Measurements from ENCODE around the gene ZBTB17.

ZBTB17 gene

GRCh38 chr1:15932612-15933011 lies 43.3 kb downstream of the ZBTB17 start:
- ATAC-seq (ENCODE audit: insufficient read depth, low read depth) (no peak), DNase-seq (no peak)
- no peaks in the 10 kb centered on the region for H3K27me3 ChIP-seq (ENCODE audit: insufficient read depth, low read length, poor library complexity)
- peaks cover 99% of the 10 kb centered on the region for H3K36me3 ChIP-seq (ENCODE audit: insufficient read depth, low read length)
- no peak overlapping the region for H3K4me2 ChIP-seq (ENCODE audit: insufficient read depth, low read length)
- peaks cover 3% of the 10 kb centered on the region for H3K79me2 ChIP-seq (ENCODE audit: insufficient read depth, low read length)
- no peak overlapping the region for H3K9ac ChIP-seq (ENCODE audit: low read depth, low read length)
- no peaks in the 10 kb centered on the region for H3K4me1 ChIP-seq (ENCODE audit: insufficient read depth, low read length)
- H2AFZ ChIP-seq (ENCODE audit: low read depth, low read length), result no peak overlapping the region
- peaks cover 53% of the 10 kb centered on the region for H4K20me1 ChIP-seq (ENCODE audit: insufficient read depth, low read length)
- no peaks in the 10 kb centered on the region for H3K9me3 ChIP-seq (ENCODE audit: insufficient read depth, low read length, severe bottlenecking)
- no peak overlapping the region for H3K27ac ChIP-seq (ENCODE audit: low read length)
- no peak for TF ChIP-seq EZH2 (IDR thresholded peaks at IDR 0.05; ENCODE audit: borderline replicate concordance, low read depth, low read length, severe bottlenecking)
- no peak for TF ChIP-seq CTCF (IDR thresholded peaks at IDR 0.05; ENCODE audit: borderline replicate concordance, extremely low read depth, low read length, poor library complexity, severe bottlenecking)
- no peak overlapping the region for H3K4me3 ChIP-seq (ENCODE audit: low read depth in 1 of 2, low read length in 2 of 2)

- DNase-seq (no peak), ATAC-seq (ENCODE audit: insufficient read depth, low read depth) (no peak)
- Histone ChIP-seq H3K79me2 (ENCODE audit: insufficient read depth, low read length) (peaks cover 3% of the 10 kb centered on the region), H4K20me1 (ENCODE audit: insufficient read depth, low read length) (peaks cover 48% of the 10 kb centered on the region), H3K4me2 (ENCODE audit: insufficient read depth, low read length) (no peak overlapping the region), H3K9me3 (ENCODE audit: insufficient read depth, low read length, severe bottlenecking) (no peaks in the 10 kb centered on the region), H3K9ac (ENCODE audit: low read depth, low read length) (no peak overlapping the region), H3K36me3 (ENCODE audit: insufficient read depth, low read length) (peaks cover 99% of the 10 kb centered on the region), H3K4me1 (ENCODE audit: insufficient read depth, low read length) (no peaks in the 10 kb centered on the region), H2AFZ (ENCODE audit: low read depth, low read length) (no peak overlapping the region), H3K27me3 (ENCODE audit: insufficient read depth, low read length, poor library complexity) (no peaks in the 10 kb centered on the region), H3K27ac (ENCODE audit: low read length) (no peak overlapping the region), H3K4me3 (ENCODE audit: low read depth in 1 of 2, low read length in 2 of 2) (no peak overlapping the region)
- TF ChIP-seq CTCF (IDR thresholded peaks at IDR 0.05; ENCODE audit: borderline replicate concordance, extremely low read depth, low read length, poor library complexity, severe bottlenecking) (no peak), EZH2 (IDR thresholded peaks at IDR 0.05; ENCODE audit: borderline replicate concordance, low read depth, low read length, severe bottlenecking) (no peak)
Observed at GRCh38 chr1:15931884-15932283, 44.0 kb downstream of the ZBTB17 start.

GRCh38 chr1:15931401-15931800 lies 44.5 kb downstream of the ZBTB17 start:
- no peak overlapping the region for H3K4me3 ChIP-seq (ENCODE audit: low read depth in 1 of 2, low read length in 2 of 2)
- no peaks in the 10 kb centered on the region for H3K4me1 ChIP-seq (ENCODE audit: insufficient read depth, low read length)
- no peaks in the 10 kb centered on the region for H3K27me3 ChIP-seq (ENCODE audit: insufficient read depth, low read length, poor library complexity)
- no peak overlapping the region for H3K4me2 ChIP-seq (ENCODE audit: insufficient read depth, low read length)
- H3K79me2 ChIP-seq (ENCODE audit: insufficient read depth, low read length), result peaks cover 3% of the 10 kb centered on the region
- peaks cover 96% of the 10 kb centered on the region for H3K36me3 ChIP-seq (ENCODE audit: insufficient read depth, low read length)
- peaks cover 48% of the 10 kb centered on the region for H4K20me1 ChIP-seq (ENCODE audit: insufficient read depth, low read length)
- H3K9me3 ChIP-seq (ENCODE audit: insufficient read depth, low read length, severe bottlenecking), result no peaks in the 10 kb centered on the region
- TF ChIP-seq CTCF (IDR thresholded peaks at IDR 0.05; ENCODE audit: borderline replicate concordance, extremely low read depth, low read length, poor library complexity, severe bottlenecking), result no peak
- TF ChIP-seq EZH2 (IDR thresholded peaks at IDR 0.05; ENCODE audit: borderline replicate concordance, low read depth, low read length, severe bottlenecking), result no peak
- ATAC-seq (ENCODE audit: insufficient read depth, low read depth) (no peak), DNase-seq (no peak)
- H3K27ac ChIP-seq (ENCODE audit: low read length), result no peak overlapping the region
- H2AFZ ChIP-seq (ENCODE audit: low read depth, low read length), result no peak overlapping the region
- H3K9ac ChIP-seq (ENCODE audit: low read depth, low read length), result no peak overlapping the region
